Spinal cord (tissue), 10 donors: ENCODE measurements around the gene ZNF365. TPM values are rescaled to one million over a fixed set of nuclear protein-coding genes. Genes with fewer than 3 reads are reported as not detected.

Experiments
- DNase-seq, 6 donors: peaks; one replicate each; pipeline versions ENCODE4 v3.0.0 to v3.0.0-alpha.2; 2013 to 2015; ENCODE audit warnings: low spot score in 6 of 6, low read depth in 4 of 6
- H3K27ac ChIP-seq: one replicate; pipeline ENCODE4 v1.5.1; 2013; ENCODE audit warnings: low read depth, low read length, control low read depth
- H3K27me3 ChIP-seq: one replicate; pipeline ENCODE4 v1.6.1; 2013; ENCODE audit warnings: low read length; ENCODE audit not compliant: control insufficient read depth, insufficient read depth
- H3K36me3 ChIP-seq: one replicate; pipeline ENCODE4 v1.6.1; 2013; ENCODE audit warnings: low read length; ENCODE audit not compliant: control insufficient read depth, insufficient read depth
- H3K4me1 ChIP-seq: one replicate; pipeline ENCODE4 v1.6.1; 2013; ENCODE audit warnings: low read length; ENCODE audit not compliant: control insufficient read depth, insufficient read depth
- H3K4me3 ChIP-seq: one replicate; pipeline ENCODE4 v1.5.1; 2013; ENCODE audit warnings: low read depth, low read length, control low read depth
- H3K9me3 ChIP-seq: one replicate; pipeline ENCODE4 v1.6.1; 2013; ENCODE audit warnings: low read length; ENCODE audit not compliant: control insufficient read depth, insufficient read depth
- WGBS: methylation state at CpG from one replicate; pipeline ENCODE4 v1.1.5; 2013; ENCODE audit warnings: missing lambda C conversion rate; ENCODE audit not compliant: insufficient coverage; 5-methylcytosine and 5-hydroxymethylcytosine counted together
- polyA plus RNA-seq, 2 donors: library from polyadenylated mRNA; unstranded; fragments of 120-200 nt; gene quantifications; one replicate each; pipeline ENCODE4 v1.2.1, GENCODE V29; 2013; ENCODE audit not compliant: insufficient read length in 2 of 2
- total RNA-seq, 2 donors: library from RNA; depleted of rRNA in 1 of 2; stranded (reverse); fragments of 120-200 nt in 1 of 2; fragments of >200 nt in 1 of 2; gene quantifications; one replicate each; pipeline versions ENCODE4 v1.2.3 to v1.2.4, GENCODE V29; 2013 to 2014
- donor health status: healthy.

ZNF365 gene
- total and polyA plus RNA-seq, 4 donors, result 11.6 to 27.2 (median 21.8) TPM

GRCh38 chr10:62430881-62431280, 56.7 kb downstream of the ZNF365 start:
- H3K4me1 ChIP-seq, result no peaks in the 10 kb centered on the region
- H3K27ac ChIP-seq, result no peak overlapping the region
- 100% methylated on average over 1 of the region's 1 CpG for WGBS
- no peaks in the 10 kb centered on the region for H3K27me3 ChIP-seq
- no peaks in the 10 kb centered on the region for H3K9me3 ChIP-seq
- H3K36me3 ChIP-seq, result no peaks in the 10 kb centered on the region
- peak in 2 of 6 donors; percentile 6 to 9 for DNase-seq
- H3K4me3 ChIP-seq, result no peak overlapping the region

- Histone ChIP-seq H3K36me3 (no peaks in the 10 kb centered on the region), H3K4me3 (no peak overlapping the region), H3K27ac (no peak overlapping the region), H3K4me1 (no peaks in the 10 kb centered on the region), H3K27me3 (no peaks in the 10 kb centered on the region), H3K9me3 (no peaks in the 10 kb centered on the region)
- DNase-seq, result no peak
- 83% methylated on average over 2 of the region's 5 CpGs for WGBS
Measured at GRCh38 chr10:62433181-62433692, 59.1 kb downstream of the ZNF365 start.

DNA sequence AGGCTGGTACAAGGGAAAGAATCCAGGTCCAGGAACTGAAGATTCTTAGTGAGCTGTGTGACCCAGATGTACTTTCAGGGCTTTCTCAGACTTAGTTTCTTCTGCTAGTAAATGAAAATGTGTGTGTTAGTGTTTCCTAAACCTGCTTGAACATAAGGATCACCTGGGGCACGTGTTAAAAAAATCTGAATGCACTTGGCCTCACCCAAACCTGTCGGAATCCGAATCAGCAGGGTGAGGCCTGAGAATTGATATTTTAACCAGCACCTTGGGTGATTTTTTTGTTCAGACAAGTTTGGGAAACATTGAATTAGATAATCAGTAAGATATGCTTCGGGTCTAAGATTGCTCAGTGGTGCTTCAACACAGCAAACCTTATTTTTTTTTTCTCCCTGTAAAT, 59.7 kb downstream of the ZNF365 start:
- WGBS, result 86% methylated on average over 3 of the region's 4 CpGs
- H3K27ac ChIP-seq, result no peak overlapping the region
- DNase-seq, result no peak

DNA sequence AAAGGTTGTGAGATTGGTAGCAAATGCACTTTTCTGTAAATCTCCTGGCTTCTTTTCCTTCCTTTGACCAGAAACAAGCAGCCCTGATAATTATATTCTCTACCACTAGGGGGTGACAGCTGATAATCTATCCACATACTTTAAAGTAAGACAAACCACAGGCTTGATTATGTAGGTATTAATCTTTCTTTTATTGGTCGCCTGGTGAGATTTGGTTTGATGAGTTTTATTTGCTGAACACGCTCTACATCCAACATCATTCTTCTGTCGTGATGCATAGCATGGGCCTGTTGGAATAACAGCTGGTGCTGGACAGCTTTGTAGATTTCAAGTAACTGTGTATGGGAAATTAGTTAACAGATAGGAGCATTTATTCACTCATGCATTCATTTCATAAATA, 63.5 kb downstream of the ZNF365 start:
- Histone ChIP-seq H3K9me3 (no peaks in the 10 kb centered on the region), H3K27me3 (no peaks in the 10 kb centered on the region), H3K36me3 (no peaks in the 10 kb centered on the region), H3K27ac (no peak overlapping the region), H3K4me3 (no peak overlapping the region), H3K4me1 (no peaks in the 10 kb centered on the region)
- no CpG with 5 or more reads among the region's 3 CpGs for WGBS
- DNase-seq, result peak; percentile 54 to 94 (median 64)

More for the DNA sequence above, 59.7 kb downstream of the ZNF365 start:
- Histone ChIP-seq H3K9me3 (no peaks in the 10 kb centered on the region), H3K4me3 (no peak overlapping the region), H3K4me1 (no peaks in the 10 kb centered on the region), H3K27me3 (no peaks in the 10 kb centered on the region), H3K36me3 (no peaks in the 10 kb centered on the region)

- Histone ChIP-seq H3K9me3 (no peaks in the 10 kb centered on the region), H3K4me1 (no peaks in the 10 kb centered on the region), H3K36me3 (no peaks in the 10 kb centered on the region), H3K4me3 (no peak overlapping the region), H3K27ac (no peak overlapping the region), H3K27me3 (no peaks in the 10 kb centered on the region)
- 40% methylated on average over 1 of the region's 3 CpGs for WGBS
- peak in 1 of 6 donors; percentile 59 for DNase-seq
Measured at GRCh38 chr10:62442006-62442405, 67.8 kb downstream of the ZNF365 start.

GRCh38 chr10:62442894-62443669, 68.9 kb downstream of the ZNF365 start:
- 83% methylated on average over 5 of the region's 8 CpGs for WGBS
- Histone ChIP-seq H3K9me3 (no peaks in the 10 kb centered on the region), H3K4me1 (no peaks in the 10 kb centered on the region), H3K36me3 (no peaks in the 10 kb centered on the region), H3K4me3 (no peak overlapping the region), H3K27ac (no peak overlapping the region), H3K27me3 (no peaks in the 10 kb centered on the region)
- no peak for DNase-seq

GRCh38 chr10:62443866-62444265, 69.7 kb downstream of the ZNF365 start:
- H3K27me3 ChIP-seq, result no peaks in the 10 kb centered on the region
- no peaks in the 10 kb centered on the region for H3K9me3 ChIP-seq
- no peak overlapping the region for H3K27ac ChIP-seq
- H3K4me3 ChIP-seq, result no peak overlapping the region
- no peaks in the 10 kb centered on the region for H3K36me3 ChIP-seq
- DNase-seq, result no peak
- H3K4me1 ChIP-seq, result no peaks in the 10 kb centered on the region

DNA sequence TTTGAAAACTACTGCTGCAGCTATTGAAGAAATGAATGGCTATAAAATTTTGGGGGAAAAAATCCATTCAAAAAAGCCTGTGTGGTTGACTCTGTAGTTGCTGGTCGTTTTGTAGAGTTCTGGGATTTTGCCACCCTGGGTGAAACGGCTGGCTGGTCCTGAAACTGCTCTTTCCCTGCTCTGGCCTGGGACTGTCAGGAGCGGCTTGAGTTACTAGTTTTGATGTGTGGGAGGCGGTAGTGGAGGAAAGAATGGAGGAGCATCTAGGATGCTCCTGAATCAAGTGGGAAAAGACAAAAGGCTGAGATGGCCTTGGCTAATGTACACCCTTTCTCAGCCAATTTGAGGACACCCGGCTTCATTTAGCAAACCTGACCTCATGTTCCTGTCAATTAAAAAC, 72.5 kb downstream of the ZNF365 start:
- H3K27ac ChIP-seq, result no peak overlapping the region
- no peaks in the 10 kb centered on the region for H3K4me1 ChIP-seq

DNA sequence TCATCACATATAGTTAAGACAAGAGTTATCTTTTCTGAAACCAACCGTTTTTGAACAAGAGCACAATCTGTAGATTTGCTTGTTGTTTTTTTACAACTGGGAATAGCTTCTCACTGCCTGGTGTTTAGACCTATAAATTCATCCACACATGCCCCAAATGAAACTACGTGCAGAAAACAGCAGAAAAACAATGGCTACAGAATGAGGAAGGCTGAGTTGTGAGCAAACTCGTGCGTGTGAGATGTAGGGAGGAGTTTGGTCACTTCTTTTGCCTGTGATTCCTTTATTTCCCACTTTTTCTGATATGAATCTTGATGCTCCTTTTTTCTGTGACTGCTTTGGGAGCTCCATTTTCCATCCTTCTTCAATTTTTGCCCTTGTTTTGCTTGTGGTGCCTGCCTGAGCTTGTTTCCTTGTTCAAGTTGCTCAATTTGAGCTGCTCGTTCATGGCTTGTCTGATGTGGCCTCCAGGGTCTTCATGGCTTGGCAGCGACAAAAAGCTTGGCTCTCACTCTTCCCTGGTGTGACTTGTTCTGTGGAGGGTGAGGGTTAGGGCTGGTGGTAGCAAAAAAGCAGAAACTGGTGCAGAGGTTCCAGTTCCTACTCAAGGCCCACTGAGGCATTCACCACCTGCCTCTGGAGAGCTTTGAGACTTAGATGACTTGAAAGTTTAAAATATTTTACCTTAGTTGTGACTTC, 76.9 kb downstream of the ZNF365 start:
- no peaks in the 10 kb centered on the region for H3K4me1 ChIP-seq
- no peaks in the 10 kb centered on the region for H3K36me3 ChIP-seq
- H3K4me3 ChIP-seq, result no peak overlapping the region
- WGBS, result 72% methylated on average over 2 of the region's 6 CpGs
- H3K9me3 ChIP-seq, result no peaks in the 10 kb centered on the region
- no peak for DNase-seq
- H3K27me3 ChIP-seq, result no peaks in the 10 kb centered on the region
- H3K27ac ChIP-seq, result no peak overlapping the region

More for the DNA sequence above, 72.5 kb downstream of the ZNF365 start:
- 60% methylated on average over 4 of the region's 5 CpGs for WGBS
- DNase-seq, result no peak
- Histone ChIP-seq H3K36me3 (no peaks in the 10 kb centered on the region), H3K4me3 (no peak overlapping the region), H3K27me3 (no peaks in the 10 kb centered on the region), H3K9me3 (no peaks in the 10 kb centered on the region)

GRCh38 chr10:62451611-62451975, 77.4 kb downstream of the ZNF365 start:
- Histone ChIP-seq H3K4me3 (no peak overlapping the region), H3K27me3 (no peaks in the 10 kb centered on the region), H3K27ac (no peak overlapping the region), H3K9me3 (no peaks in the 10 kb centered on the region), H3K36me3 (no peaks in the 10 kb centered on the region), H3K4me1 (no peaks in the 10 kb centered on the region)
- 92% methylated on average over 1 of the region's 2 CpGs for WGBS
- DNase-seq, result no peak
